DOHH2 (cell line): Measurements from ENCODE around the gene CLK2.

ENCODE experiments used
- CTCF ChIP-seq: fragments of 200-600 bp; sonication (generic); IDR thresholded peaks from one replicate; pipeline ENCODE4 v1.5.1; 2014; ENCODE audit warnings: antibody characterized with exemption, mild to moderate bottlenecking, low read depth, low read length; ENCODE audit not compliant: poor library complexity, severe bottlenecking
- EZH2phosphoT487 ChIP-seq: fragments of 200-600 bp; sonication (generic); IDR thresholded peaks from 2 replicates; pipeline ENCODE4 v1.6.1; 2017; ENCODE audit warnings: borderline replicate concordance, mild to moderate bottlenecking, antibody characterized with exemption, low read length, moderate library complexity, mixed read lengths

DNA sequence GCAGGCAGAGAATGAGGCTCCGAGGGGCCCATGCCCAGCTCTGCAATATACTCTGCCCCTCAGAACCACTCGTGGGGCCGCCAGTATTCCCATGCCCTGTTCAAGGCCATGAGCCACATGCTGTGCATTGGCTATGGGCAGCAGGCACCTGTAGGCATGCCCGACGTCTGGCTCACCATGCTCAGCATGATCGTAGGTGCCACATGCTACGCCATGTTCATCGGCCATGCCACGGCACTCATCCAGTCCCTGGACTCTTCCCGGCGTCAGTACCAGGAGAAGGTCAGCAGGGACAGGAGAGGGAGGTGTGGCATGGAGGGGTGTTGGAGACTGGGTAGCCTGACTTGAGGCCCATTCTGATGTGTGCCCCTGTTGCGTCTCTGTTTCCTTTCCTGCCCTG, 11.2 kb upstream of the CLK2 start:
- TF ChIP-seq CTCF (no peak), EZH2phosphoT487 (no peak)
